ENCODE results near the gene NRP2. TPM values are rescaled to one million over a fixed set of nuclear protein-coding genes. Genes with fewer than 3 reads are reported as not detected.

NRP2 gene
- total RNA-seq, 1 donor from 2014 or later = 31.8 TPM

DNA sequence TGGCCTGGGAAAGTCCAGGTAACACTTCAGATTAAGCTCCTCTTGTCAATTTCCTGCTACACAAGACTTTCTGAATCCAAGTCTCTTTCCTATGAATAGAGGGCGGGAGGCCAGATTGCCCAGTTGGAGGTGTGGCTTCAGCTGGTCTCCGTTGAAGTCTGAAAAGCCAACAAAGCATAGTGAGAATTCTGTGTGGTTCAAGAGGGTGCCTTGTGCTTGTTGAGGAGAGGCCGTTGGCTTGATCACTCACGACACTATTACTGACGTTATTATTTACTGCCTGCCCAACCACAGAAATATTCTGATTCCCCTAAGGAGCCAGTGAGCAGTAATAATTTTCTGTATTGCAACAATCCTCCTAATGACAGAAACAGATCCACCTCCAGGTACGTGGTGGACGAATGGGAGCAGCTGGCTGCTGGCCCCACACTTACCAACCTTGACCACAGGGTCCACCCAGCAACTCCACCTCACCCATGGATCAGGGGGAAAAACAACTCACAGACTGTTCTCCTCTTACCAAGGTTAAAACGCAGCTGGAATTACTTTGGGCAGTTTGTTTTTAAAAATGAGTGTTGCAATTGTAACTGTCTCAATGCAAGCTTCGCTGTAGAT lies 21.9 kb downstream of the NRP2 start:
- no peak overlapping the region for H3K27ac ChIP-seq (ENCODE audit: low read depth, low read length)
- H3K27me3 ChIP-seq (ENCODE audit: control insufficient read depth in 3 of 3, insufficient read depth in 3 of 3, low read length in 3 of 3) = no peaks in the 10 kb centered on the region
- no peak overlapping the region for H3K4me3 ChIP-seq (ENCODE audit: low read length in 3 of 3)
- H3K4me1 ChIP-seq (ENCODE audit: control insufficient read depth in 3 of 3, insufficient read depth in 3 of 3, low read length in 3 of 3) = peaks cover 25 to 48% (median 43%) of the 10 kb centered on the region in 3 donors
- no peak overlapping the region for H3K9ac ChIP-seq (ENCODE audit: low read depth in 1 of 3, low read length in 3 of 3)
- no peaks in the 10 kb centered on the region for H3K36me3 ChIP-seq (ENCODE audit: control insufficient read depth in 3 of 3, insufficient read depth in 3 of 3, low read length in 3 of 3)
- H3K9me3 ChIP-seq (ENCODE audit: control insufficient read depth in 3 of 3, low read length in 3 of 3) = no peaks in the 10 kb centered on the region

DNA sequence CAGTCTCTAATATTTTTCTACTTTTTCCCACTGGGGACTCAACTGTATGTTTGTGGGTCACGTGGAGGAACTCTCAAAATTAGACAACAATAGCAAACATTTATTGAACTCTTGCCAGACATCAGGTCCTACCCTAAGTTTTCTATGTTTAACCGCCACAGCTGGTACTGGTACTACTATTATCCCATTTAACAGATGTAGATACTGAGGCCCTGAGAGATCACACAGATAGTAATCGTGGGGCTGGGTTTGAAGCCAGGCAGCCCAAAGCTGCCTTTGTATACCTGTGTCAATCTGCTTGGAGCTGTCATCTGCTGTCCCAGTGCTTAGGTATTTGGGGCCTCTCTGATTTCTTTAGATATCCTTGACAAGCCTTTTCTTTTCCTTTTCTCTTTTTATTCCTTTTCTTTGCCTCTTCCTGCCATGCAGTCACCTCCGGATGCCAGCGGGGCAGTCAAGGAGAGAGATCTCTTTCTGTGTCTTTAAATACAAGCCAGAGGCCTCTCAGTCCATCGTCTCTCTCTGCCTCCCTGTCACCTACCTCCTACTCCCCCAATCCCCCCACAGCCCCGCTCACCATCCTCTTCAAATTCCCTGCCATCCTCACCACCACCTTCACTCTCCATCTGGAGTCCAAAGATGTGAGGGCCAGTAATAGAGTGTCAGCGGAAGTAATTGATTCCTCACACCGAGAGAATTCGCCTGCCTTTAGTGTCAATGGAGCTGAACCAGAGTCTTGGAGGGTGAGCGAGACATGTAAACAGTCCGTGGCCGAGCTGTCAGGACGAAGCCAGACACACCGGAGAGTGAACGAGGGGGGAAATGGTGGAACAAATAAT lies 23.4 kb downstream of the NRP2 start:
- H3K27ac ChIP-seq (ENCODE audit: low read depth, low read length) = peak overlapping the region; percentile 12
- H3K36me3 ChIP-seq (ENCODE audit: control insufficient read depth in 3 of 3, insufficient read depth in 3 of 3, low read length in 3 of 3) = no peaks in the 10 kb centered on the region
- peaks cover 21 to 38% (median 37%) of the 10 kb centered on the region in 3 donors for H3K4me1 ChIP-seq (ENCODE audit: control insufficient read depth in 3 of 3, insufficient read depth in 3 of 3, low read length in 3 of 3)
- H3K27me3 ChIP-seq (ENCODE audit: control insufficient read depth in 3 of 3, insufficient read depth in 3 of 3, low read length in 3 of 3) = no peaks in the 10 kb centered on the region
- no peak overlapping the region for H3K4me3 ChIP-seq (ENCODE audit: low read length in 3 of 3)
- no peak overlapping the region for H3K9ac ChIP-seq (ENCODE audit: low read depth in 1 of 3, low read length in 3 of 3)
- no peaks in the 10 kb centered on the region for H3K9me3 ChIP-seq (ENCODE audit: control insufficient read depth in 3 of 3, low read length in 3 of 3)

GRCh38 chr2:205706769-205707381 lies 24.6 kb downstream of the NRP2 start:
- no peak overlapping the region for H3K9ac ChIP-seq (ENCODE audit: low read depth in 1 of 3, low read length in 3 of 3)
- H3K27ac ChIP-seq (ENCODE audit: low read depth, low read length) = peak overlapping the region; percentile 68
- peak overlapping the region in 1 of 3 donors; percentile 23 for H3K4me3 ChIP-seq (ENCODE audit: low read length in 3 of 3)
- no peaks in the 10 kb centered on the region for H3K36me3 ChIP-seq (ENCODE audit: control insufficient read depth in 3 of 3, insufficient read depth in 3 of 3, low read length in 3 of 3)
- no peaks in the 10 kb centered on the region for H3K9me3 ChIP-seq (ENCODE audit: control insufficient read depth in 3 of 3, low read length in 3 of 3)
- H3K4me1 ChIP-seq (ENCODE audit: control insufficient read depth in 3 of 3, insufficient read depth in 3 of 3, low read length in 3 of 3) = peaks cover 21 to 37% (median 36%) of the 10 kb centered on the region in 3 donors
- no peaks in the 10 kb centered on the region for H3K27me3 ChIP-seq (ENCODE audit: control insufficient read depth in 3 of 3, insufficient read depth in 3 of 3, low read length in 3 of 3)

GRCh38 chr2:205708231-205708631 lies 25.9 kb downstream of the NRP2 start:
- peaks cover 12 to 35% (median 23%) of the 10 kb centered on the region in 3 donors for H3K4me1 ChIP-seq (ENCODE audit: control insufficient read depth in 3 of 3, insufficient read depth in 3 of 3, low read length in 3 of 3)
- H3K9ac ChIP-seq (ENCODE audit: low read depth in 1 of 3, low read length in 3 of 3) = no peak overlapping the region
- H3K36me3 ChIP-seq (ENCODE audit: control insufficient read depth in 3 of 3, insufficient read depth in 3 of 3, low read length in 3 of 3) = no peaks in the 10 kb centered on the region
- no peaks in the 10 kb centered on the region for H3K9me3 ChIP-seq (ENCODE audit: control insufficient read depth in 3 of 3, low read length in 3 of 3)
- no peak overlapping the region for H3K4me3 ChIP-seq (ENCODE audit: low read length in 3 of 3)
- peak overlapping the region; percentile 68 for H3K27ac ChIP-seq (ENCODE audit: low read depth, low read length)
- no peaks in the 10 kb centered on the region for H3K27me3 ChIP-seq (ENCODE audit: control insufficient read depth in 3 of 3, insufficient read depth in 3 of 3, low read length in 3 of 3)

- peaks cover 12 to 28% (median 19%) of the 10 kb centered on the region in 3 donors for H3K4me1 ChIP-seq (ENCODE audit: control insufficient read depth in 3 of 3, insufficient read depth in 3 of 3, low read length in 3 of 3)
- H3K36me3 ChIP-seq (ENCODE audit: control insufficient read depth in 3 of 3, insufficient read depth in 3 of 3, low read length in 3 of 3) = no peaks in the 10 kb centered on the region
- H3K27ac ChIP-seq (ENCODE audit: low read depth, low read length) = no peak overlapping the region
- no peak overlapping the region for H3K4me3 ChIP-seq (ENCODE audit: low read length in 3 of 3)
- H3K9me3 ChIP-seq (ENCODE audit: control insufficient read depth in 3 of 3, low read length in 3 of 3) = no peaks in the 10 kb centered on the region
- H3K27me3 ChIP-seq (ENCODE audit: control insufficient read depth in 3 of 3, insufficient read depth in 3 of 3, low read length in 3 of 3) = no peaks in the 10 kb centered on the region
- no peak overlapping the region for H3K9ac ChIP-seq (ENCODE audit: low read depth in 1 of 3, low read length in 3 of 3)
These were observed 27.0 kb downstream of the NRP2 start for GRCh38 chr2:205709319-205709718.

- no peaks in the 10 kb centered on the region for H3K36me3 ChIP-seq (ENCODE audit: control insufficient read depth in 3 of 3, insufficient read depth in 3 of 3, low read length in 3 of 3)
- no peak overlapping the region for H3K9ac ChIP-seq (ENCODE audit: low read depth in 1 of 3, low read length in 3 of 3)
- H3K4me3 ChIP-seq (ENCODE audit: low read length in 3 of 3) = no peak overlapping the region
- peaks cover 0 to under 1% (median 0%) of the 10 kb centered on the region in 3 donors for H3K27me3 ChIP-seq (ENCODE audit: control insufficient read depth in 3 of 3, insufficient read depth in 3 of 3, low read length in 3 of 3)
- no peak overlapping the region for H3K27ac ChIP-seq (ENCODE audit: low read depth, low read length)
- H3K4me1 ChIP-seq (ENCODE audit: control insufficient read depth in 3 of 3, insufficient read depth in 3 of 3, low read length in 3 of 3) = peaks cover 0 to 6% (median 3%) of the 10 kb centered on the region in 3 donors
- H3K9me3 ChIP-seq (ENCODE audit: control insufficient read depth in 3 of 3, low read length in 3 of 3) = no peaks in the 10 kb centered on the region
These were observed 30.2 kb downstream of the NRP2 start for GRCh38 chr2:205712508-205712907.

DNA sequence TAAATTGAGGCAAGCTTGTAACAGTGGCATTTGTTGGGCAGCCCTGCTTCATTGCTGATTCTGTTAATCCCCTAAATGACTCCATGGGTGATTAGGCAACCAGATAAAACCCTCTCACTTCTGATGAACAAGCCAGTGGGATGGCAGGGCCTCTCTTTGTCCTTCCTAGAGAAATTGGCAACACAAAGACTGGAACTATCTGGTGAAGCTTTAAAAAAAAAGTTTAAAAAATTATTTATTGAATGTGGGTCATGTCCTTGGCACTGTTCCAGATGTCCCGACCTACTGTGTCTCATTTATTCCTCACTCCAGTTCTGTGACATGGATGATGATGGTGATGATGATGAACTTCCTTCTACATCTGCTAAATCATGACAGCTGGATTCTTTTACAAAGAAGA lies 30.8 kb downstream of the NRP2 start:
- Histone ChIP-seq H3K27ac (ENCODE audit: low read depth, low read length) (no peak overlapping the region), H3K4me1 (ENCODE audit: control insufficient read depth in 3 of 3, insufficient read depth in 3 of 3, low read length in 3 of 3) (peaks cover 0 to 6% (median 0%) of the 10 kb centered on the region in 3 donors), H3K9me3 (ENCODE audit: control insufficient read depth in 3 of 3, low read length in 3 of 3) (no peaks in the 10 kb centered on the region), H3K27me3 (ENCODE audit: control insufficient read depth in 3 of 3, insufficient read depth in 3 of 3, low read length in 3 of 3) (peaks cover 0 to 3% (median 0%) of the 10 kb centered on the region in 3 donors), H3K36me3 (ENCODE audit: control insufficient read depth in 3 of 3, insufficient read depth in 3 of 3, low read length in 3 of 3) (no peaks in the 10 kb centered on the region), H3K4me3 (ENCODE audit: low read length in 3 of 3) (no peak overlapping the region), H3K9ac (ENCODE audit: low read depth in 1 of 3, low read length in 3 of 3) (no peak overlapping the region)

DNA sequence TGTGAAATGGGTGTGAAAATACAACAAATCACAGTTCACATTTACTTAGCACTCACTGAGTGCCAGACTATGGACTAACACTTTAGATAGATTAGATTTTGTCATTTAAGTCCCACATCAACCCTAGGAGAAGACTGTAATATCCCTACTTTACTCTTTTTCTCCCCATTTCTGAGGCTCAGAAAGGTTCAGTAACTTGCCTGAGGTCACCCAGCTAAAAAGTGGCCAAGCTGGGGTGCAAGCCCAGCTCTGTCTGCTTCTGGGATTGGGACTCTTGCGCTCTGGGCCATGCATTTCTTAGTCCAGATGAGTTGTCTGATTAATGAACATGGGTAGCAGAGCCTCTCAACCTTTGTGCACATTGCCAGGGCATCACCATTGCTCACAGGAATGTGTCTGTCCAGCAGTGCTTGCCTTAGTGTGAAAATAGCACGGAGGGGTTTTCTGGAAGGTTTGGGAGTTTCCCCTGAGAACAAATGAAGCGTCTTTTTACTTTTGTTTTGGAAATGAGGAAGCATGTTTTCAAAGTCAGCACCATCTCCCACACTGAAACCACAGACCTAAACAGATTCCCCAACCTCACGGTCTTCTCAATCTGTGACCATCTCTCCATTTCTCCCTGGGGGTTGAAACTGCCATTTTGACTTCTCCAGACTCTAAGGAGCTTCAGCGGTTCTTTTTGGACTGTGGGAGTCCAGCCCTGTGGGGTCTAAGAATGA lies 31.9 kb downstream of the NRP2 start:
- Histone ChIP-seq H3K9ac (ENCODE audit: low read depth in 1 of 3, low read length in 3 of 3) (no peak overlapping the region), H3K27ac (ENCODE audit: low read depth, low read length) (peak overlapping the region; percentile 41), H3K4me3 (ENCODE audit: low read length in 3 of 3) (no peak overlapping the region), H3K9me3 (ENCODE audit: control insufficient read depth in 3 of 3, low read length in 3 of 3) (no peaks in the 10 kb centered on the region), H3K4me1 (ENCODE audit: control insufficient read depth in 3 of 3, insufficient read depth in 3 of 3, low read length in 3 of 3) (peaks cover 0 to 6% (median 0%) of the 10 kb centered on the region in 3 donors), H3K36me3 (ENCODE audit: control insufficient read depth in 3 of 3, insufficient read depth in 3 of 3, low read length in 3 of 3) (no peaks in the 10 kb centered on the region), H3K27me3 (ENCODE audit: control insufficient read depth in 3 of 3, insufficient read depth in 3 of 3, low read length in 3 of 3) (peaks cover 0 to 3% (median 0%) of the 10 kb centered on the region in 3 donors)

DNA sequence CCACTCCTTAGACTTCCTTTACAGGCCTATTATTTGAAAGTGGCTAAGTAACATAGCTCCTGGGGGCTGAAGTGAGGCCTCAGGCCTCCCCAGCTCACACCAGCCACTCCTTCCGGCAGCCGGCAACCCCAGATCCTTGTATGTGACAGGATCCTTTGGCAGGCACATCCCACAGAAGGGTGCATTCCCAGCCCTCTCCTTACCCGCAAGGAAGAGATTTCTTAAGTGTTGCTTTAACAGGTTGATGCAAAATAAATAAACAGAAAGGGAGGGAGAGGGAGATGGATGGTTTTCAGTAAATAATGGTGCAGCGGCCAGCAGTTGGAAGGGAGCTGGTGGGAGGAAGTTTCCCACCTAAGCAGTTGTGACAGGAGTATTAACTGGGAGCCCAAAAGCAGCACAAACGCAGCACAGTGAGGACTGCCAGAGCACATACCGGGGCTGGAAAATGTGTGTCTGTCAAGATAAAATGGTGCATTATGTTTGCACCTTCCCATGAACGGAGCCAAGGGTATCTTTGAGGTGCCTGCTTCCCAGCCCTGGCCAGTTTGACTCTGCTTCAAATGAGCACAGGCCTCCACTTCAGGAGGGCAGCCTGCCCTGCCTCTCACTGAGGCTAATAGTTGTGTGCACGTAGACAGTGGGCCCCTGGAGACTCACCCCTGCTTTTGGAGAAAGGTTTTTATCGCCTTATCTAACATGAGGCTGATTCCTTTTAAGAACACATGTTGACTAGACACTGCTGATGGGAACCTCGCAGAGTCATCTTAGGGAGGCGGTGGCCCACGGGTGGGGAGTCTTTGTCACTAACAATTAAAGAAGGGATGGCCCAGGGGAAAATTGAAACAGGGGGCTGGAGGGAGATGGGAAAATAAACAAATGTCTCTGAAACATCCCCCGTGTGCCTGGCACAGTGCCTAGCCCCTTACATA lies 32.8 kb downstream of the NRP2 start:
- Histone ChIP-seq H3K27ac (ENCODE audit: low read depth, low read length) (peak overlapping the region; percentile 41), H3K9me3 (ENCODE audit: control insufficient read depth in 3 of 3, low read length in 3 of 3) (no peaks in the 10 kb centered on the region), H3K4me1 (ENCODE audit: control insufficient read depth in 3 of 3, insufficient read depth in 3 of 3, low read length in 3 of 3) (peaks cover 0 to 6% (median 0%) of the 10 kb centered on the region in 3 donors), H3K27me3 (ENCODE audit: control insufficient read depth in 3 of 3, insufficient read depth in 3 of 3, low read length in 3 of 3) (peaks cover 0 to 3% (median 0%) of the 10 kb centered on the region in 3 donors), H3K4me3 (ENCODE audit: low read length in 3 of 3) (no peak overlapping the region), H3K36me3 (ENCODE audit: control insufficient read depth in 3 of 3, insufficient read depth in 3 of 3, low read length in 3 of 3) (no peaks in the 10 kb centered on the region), H3K9ac (ENCODE audit: low read depth in 1 of 3, low read length in 3 of 3) (no peak overlapping the region)
